Liver (tissue), 9 donors: ENCODE measurements around the gene ABHD10. TPM values are rescaled to one million over a fixed set of nuclear protein-coding genes. Genes with fewer than 3 reads are reported as not detected.

Source experiments
- DNase-seq: peaks from one replicate; pipeline ENCODE4 v3.0.0-alpha.2; 2017; ENCODE audit warnings: low spot score
- H3K27ac ChIP-seq, 2 donors: one replicate each; pipeline ENCODE4 v1.7.0; 2013; ENCODE audit warnings: inconsistent platforms in 2 of 2, low read length in 2 of 2, control low read depth in 1 of 2, low read depth in 1 of 2, mild to moderate bottlenecking in 1 of 2
- H3K27me3 ChIP-seq, 4 donors: one replicate each; pipeline versions ENCODE4 v1.6.1 to v1.7.0; 2013; ENCODE audit warnings: low read length in 3 of 4, inconsistent platforms in 1 of 4, mild to moderate bottlenecking in 1 of 4, moderate library complexity in 1 of 4; ENCODE audit not compliant: control insufficient read depth in 4 of 4, insufficient read depth in 4 of 4
- H3K36me3 ChIP-seq, 4 donors: one replicate each; pipeline versions ENCODE4 v1.6.1 to v1.7.0; 2013; ENCODE audit warnings: low read length in 3 of 4, mild to moderate bottlenecking in 3 of 4, low read depth in 1 of 4, moderate library complexity in 1 of 4; ENCODE audit not compliant: control insufficient read depth in 4 of 4, insufficient read depth in 3 of 4
- H3K4me1 ChIP-seq, 4 donors: one replicate each; pipeline versions ENCODE4 v1.6.1 to v1.7.0; 2013; ENCODE audit warnings: low read length in 3 of 4, mild to moderate bottlenecking in 3 of 4, moderate library complexity in 1 of 4; ENCODE audit not compliant: control insufficient read depth in 4 of 4, insufficient read depth in 4 of 4
- H3K4me3 ChIP-seq, 3 donors: one replicate each; pipeline versions ENCODE4 v1.6.1 to v1.7.0; 2013; ENCODE audit warnings: low read length in 3 of 3, control low read depth in 1 of 3, low read depth in 1 of 3, mild to moderate bottlenecking in 1 of 3
- H3K9ac ChIP-seq, 2 donors: one replicate each; pipeline ENCODE4 v1.7.0; 2013; ENCODE audit warnings: low read length in 2 of 2, mild to moderate bottlenecking in 2 of 2, moderate library complexity in 2 of 2, control low read depth in 1 of 2, low read depth in 1 of 2
- H3K9me3 ChIP-seq, 4 donors: one replicate each; pipeline versions ENCODE4 v1.6.1 to v1.7.0; 2013; ENCODE audit warnings: low read length in 3 of 4; ENCODE audit not compliant: control insufficient read depth in 4 of 4
- ATF3 ChIP-seq: IDR thresholded peaks from 2 replicates; pipeline ENCODE4 v1.6.1; 2016; ENCODE audit warnings: antibody characterized with exemption
- CTCF ChIP-seq: fragments of 150-350 bp; IDR thresholded peaks from 2 replicates; pipeline ENCODE4 v1.5.1; 2017; ENCODE audit warnings: improper control_type of control experiment, low read depth, low read length; ENCODE audit not compliant: missing input control
- EGR1 ChIP-seq, 2 donors: IDR thresholded peaks; 2 replicates each; pipeline ENCODE4 v1.6.1; 2016 to 2018; ENCODE audit warnings: antibody characterized with exemption in 2 of 2, low read depth in 2 of 2
- FOXA1 ChIP-seq: IDR thresholded peaks from 2 replicates; pipeline ENCODE4 v1.6.1; 2016; ENCODE audit warnings: antibody characterized with exemption
- FOXA2 ChIP-seq: IDR thresholded peaks from 2 replicates; pipeline ENCODE4 v1.6.1; 2016; ENCODE audit warnings: antibody characterized with exemption
- GABPA ChIP-seq, 2 donors: IDR thresholded peaks in 1 of 2; conservative IDR thresholded peaks in 1 of 2; 2 replicates each; pipeline ENCODE4 v1.6.1; 2016; ENCODE audit warnings: antibody characterized with exemption in 2 of 2, mild to moderate bottlenecking in 1 of 2, moderate library complexity in 1 of 2
- HNF4A ChIP-seq, 2 donors: conservative IDR thresholded peaks; 2 replicates each; pipeline ENCODE4 v1.6.1; 2016; ENCODE audit warnings: antibody characterized with exemption in 2 of 2, mild to moderate bottlenecking in 2 of 2
- HNF4G ChIP-seq: IDR thresholded peaks from 2 replicates; pipeline ENCODE4 v1.6.1; 2016; ENCODE audit warnings: antibody characterized with exemption
- JUND ChIP-seq, 2 donors: IDR thresholded peaks; 2 replicates each; pipeline ENCODE4 v1.6.1; 2016; ENCODE audit warnings: antibody characterized with exemption in 2 of 2
- MAX ChIP-seq: IDR thresholded peaks from 2 replicates; pipeline ENCODE4 v1.6.1; 2016; ENCODE audit warnings: antibody characterized with exemption
- NR2F2 ChIP-seq: IDR thresholded peaks from 2 replicates; pipeline ENCODE4 v1.6.1; 2016; ENCODE audit warnings: antibody characterized with exemption
- RAD21 ChIP-seq, 2 donors: IDR thresholded peaks; 2 replicates each; pipeline ENCODE4 v1.6.1; 2016; ENCODE audit warnings: antibody characterized with exemption in 2 of 2, mild to moderate bottlenecking in 2 of 2
- REST ChIP-seq: IDR thresholded peaks from 2 replicates; pipeline ENCODE4 v1.6.1; 2016; ENCODE audit warnings: antibody characterized with exemption, mild to moderate bottlenecking
- RXRA ChIP-seq, 2 donors: IDR thresholded peaks; 2 replicates each; pipeline ENCODE4 v1.6.1; 2017 to 2018; ENCODE audit warnings: antibody characterized with exemption in 2 of 2, mild to moderate bottlenecking in 1 of 2
- SP1 ChIP-seq: IDR thresholded peaks from 2 replicates; pipeline ENCODE4 v1.6.1; 2018; ENCODE audit warnings: antibody characterized with exemption, mild to moderate bottlenecking
- TAF1 ChIP-seq: conservative IDR thresholded peaks from 2 replicates; pipeline ENCODE4 v1.6.1; 2016; ENCODE audit warnings: antibody characterized with exemption, mild to moderate bottlenecking
- YY1 ChIP-seq: IDR thresholded peaks from 2 replicates; pipeline ENCODE4 v1.6.1; 2016; ENCODE audit warnings: antibody characterized with exemption, mild to moderate bottlenecking
- ZBTB33 ChIP-seq: IDR thresholded peaks from 2 replicates; pipeline ENCODE4 v1.6.1; 2016; ENCODE audit warnings: antibody characterized with exemption
- WGBS: extraction: QIAGEN DNeasy Blood & Tissue Kit; methylation state at CpG from one replicate; pipeline ENCODE4 v1.1.7; 2013; 5-methylcytosine and 5-hydroxymethylcytosine counted together
- polyA plus RNA-seq, 2 donors: library from polyadenylated mRNA; stranded (reverse) in 1 of 2; unstranded in 1 of 2; fragments of 200-250 nt in 1 of 2; fragments of >200 nt in 1 of 2; fragmentation: Nextera tagmentation in 1 of 2; extraction: Ambion mirVana in 1 of 2; gene quantifications; one replicate each; pipeline versions ENCODE4 v1.2.1 to v1.2.3, GENCODE V29; 2013 to 2015
- total RNA-seq, 2 donors: library from RNA; depleted of rRNA; stranded (reverse); fragments of >200 nt; gene quantifications; one replicate each; pipeline ENCODE4 v1.2.3, GENCODE V29; 2014
- donor health status: healthy.
- donor health status: healthy.
- donor health status: healthy.
- donor health status: healthy.
- donor health status: healthy.

ABHD10 gene
- total and polyA plus RNA-seq, 4 donors: 15.1 to 22.1 (median 18.9) TPM

GRCh38 chr3:111976254-111976653 lies 2.6 kb upstream of the ABHD10 start:
- H3K9me3 ChIP-seq: no peaks in the 10 kb centered on the region
- H3K9ac ChIP-seq: no peak overlapping the region
- no peaks in the 10 kb centered on the region for H3K27me3 ChIP-seq
- no peak overlapping the region for H3K27ac ChIP-seq
- no peak for DNase-seq
- TF ChIP-seq FOXA1: no peak
- TF ChIP-seq FOXA2: no peak
- TF ChIP-seq ZBTB33: no peak
- TF ChIP-seq HNF4A (conservative IDR thresholded peaks at IDR 0.05): no peak
- TF ChIP-seq NR2F2: no peak
- TF ChIP-seq TAF1: no peak
- TF ChIP-seq ATF3: no peak
- no peak for TF ChIP-seq SP1
- TF ChIP-seq EGR1 (IDR thresholded peaks at IDR 0.05; ENCODE audit: low read depth in 2 of 2): no peak
- TF ChIP-seq RXRA (IDR thresholded peaks at IDR 0.05): no peak
- no peak for TF ChIP-seq YY1
- TF ChIP-seq HNF4G: no peak
- no peak for TF ChIP-seq REST
- no peak for TF ChIP-seq RAD21 (IDR thresholded peaks at IDR 0.05)
- no peak for TF ChIP-seq GABPA (IDR thresholded peaks at IDR 0.05 in 1 of 2, conservative IDR thresholded peaks at IDR 0.05 in 1 of 2)
- no peak for TF ChIP-seq CTCF
- TF ChIP-seq JUND (IDR thresholded peaks at IDR 0.05): no peak
- TF ChIP-seq MAX: no peak
- peaks cover 0 to 24% (median 11%) of the 10 kb centered on the region in 4 donors for H3K36me3 ChIP-seq
- H3K4me1 ChIP-seq: peaks cover 5 to 19% (median 14%) of the 10 kb centered on the region in 4 donors
- 58% methylated on average over 2 of the region's 2 CpGs for WGBS
- H3K4me3 ChIP-seq: no peak overlapping the region
